GM12878 (cell line): Measurements from ENCODE around the gene ABL1. TPM values are rescaled to one million over a fixed set of nuclear protein-coding genes. Genes with fewer than 3 reads are reported as not detected.

Experiments used
- ATAC-seq: fragments of 200-7000 bp; cut with Tn5 transposase; 3 replicates; pipeline ENCODE4 v1.9.1; 2020; ENCODE audit warnings: mild to moderate bottlenecking, moderate library complexity
- BruUV-seq: library from RNA; stranded (reverse); fragments of 400-500 nt; replicated peaks from 2 replicates; lab custom pipeline; 2021; lab: Mats Ljungman, UMichigan
- CTCF ChIA-PET: fragments of 300-600 bp; sonication (Branson Sonifier 250); formaldehyde crosslinking; extraction: SDS; loops from one replicate; lab custom pipeline; 2021; ENCODE audit warnings: inconsistent platforms; lab: Yijun Ruan, JAX
- POLR2A ChIA-PET: fragments of 350-600 bp; formaldehyde crosslinking; extraction: SDS; loops from one replicate; lab custom pipeline; 2021; ENCODE audit warnings: inconsistent platforms; lab: Charles Lee
- RAD21 ChIA-PET: fragments of 300-600 bp; sonication (Branson Sonifier 250); formaldehyde crosslinking; loops from one replicate; lab custom pipeline; 2023; ENCODE audit warnings: antibody characterized with exemption; ENCODE audit not compliant: unreplicated experiment; lab: Charles Lee
- SMC1A ChIA-PET: fragments of 300-600 bp; sonication (Branson Sonifier 250); formaldehyde crosslinking; loops from one replicate; lab custom pipeline; 2023; ENCODE audit not compliant: unreplicated experiment, uncharacterized antibody; lab: Charles Lee
- DNase-seq: peaks from one replicate; pipeline ENCODE4 v3.0.0-alpha.2; 2011; ENCODE audit warnings: low read depth, low spot score
- FAIRE-seq: peaks from 3 replicates; lab custom pipeline; 2011; peaks lifted over from hg19 to GRCh38; lab: Jason Lieb, UNC
- H2AFZ ChIP-seq: 2 replicates; pipeline ENCODE4 v1.6.0; 2011; ENCODE audit warnings: low read depth, low read length, control low read depth; ENCODE audit not compliant: control insufficient read depth
- H3K27ac ChIP-seq: 2 replicates; pipeline ENCODE4 v1.5.1; 2011; ENCODE audit warnings: control low read depth; ENCODE audit not compliant: control insufficient read depth, insufficient read depth
- H3K27me3 ChIP-seq, 2 experiments: replicated peaks in 1 of 2; 2 replicates each; pipeline versions ENCODE4 v1.6.0 to v1.6.1; 2011; ENCODE audit warnings: low read length in 1 of 2; ENCODE audit not compliant: control insufficient read depth in 2 of 2, insufficient read depth in 2 of 2
- H3K36me3 ChIP-seq, 2 experiments: 2 replicates each; pipeline ENCODE4 v1.5.1; 2011; ENCODE audit warnings: low read length in 1 of 2; ENCODE audit not compliant: control insufficient read depth in 2 of 2, insufficient read depth in 2 of 2
- H3K4me1 ChIP-seq: 2 replicates; pipeline ENCODE4 v1.6.1; 2011; ENCODE audit warnings: mild to moderate bottlenecking, low read length, moderate library complexity, mixed read lengths; ENCODE audit not compliant: control insufficient read depth, insufficient read depth
- H3K4me2 ChIP-seq: 2 replicates; pipeline ENCODE4 v1.6.0; 2011; ENCODE audit warnings: control low read depth; ENCODE audit not compliant: control insufficient read depth, insufficient read depth
- H3K4me3 ChIP-seq: fragments of 200-600 bp; sonication (generic); 2 replicates; pipeline ENCODE4 v1.5.1; 2016
- H3K79me2 ChIP-seq: 2 replicates; pipeline ENCODE4 v1.6.0; 2011; ENCODE audit warnings: low read length; ENCODE audit not compliant: control insufficient read depth, insufficient read depth
- H3K9ac ChIP-seq: 2 replicates; pipeline ENCODE4 v1.8.0; 2011; ENCODE audit warnings: low read length, control low read depth, mixed read lengths; ENCODE audit not compliant: control insufficient read depth, insufficient read depth
- H3K9me3 ChIP-seq: replicated peaks from 3 replicates; pipeline ENCODE4 v1.5.1; 2011; ENCODE audit warnings: mild to moderate bottlenecking, low read length; ENCODE audit not compliant: control insufficient read depth, insufficient read depth
- H4K20me1 ChIP-seq: 2 replicates; pipeline ENCODE4 v1.6.0; 2011; ENCODE audit not compliant: control insufficient read depth, insufficient read depth
- BCL11A ChIP-seq: IDR thresholded peaks from 2 replicates; pipeline ENCODE4 v1.6.1; 2011; ENCODE audit warnings: low read depth, low read length
- CBX3 ChIP-seq: fragments of 200-600 bp; sonication (generic); IDR thresholded peaks from 2 replicates; pipeline ENCODE4 v1.6.1; 2016; ENCODE audit warnings: low read depth, borderline replicate concordance
- E4F1 ChIP-seq: fragments of 450-650 bp; IDR thresholded peaks from 2 replicates; pipeline ENCODE4 v1.6.1; 2018; ENCODE audit warnings: borderline replicate concordance, mild to moderate bottlenecking; ENCODE audit not compliant: partially characterized antibody
- EED ChIP-seq: sonication (generic); IDR thresholded peaks from 2 replicates; pipeline ENCODE4 v1.6.1; 2016; ENCODE audit warnings: antibody characterized with exemption, low read depth
- IKZF1 ChIP-seq: fragments of 450-650 bp; conservative IDR thresholded peaks from 2 replicates; pipeline ENCODE4 v1.6.1; 2017; ENCODE audit warnings: antibody characterized with exemption, mild to moderate bottlenecking
- MTA2 ChIP-seq: fragments of 450-650 bp; IDR thresholded peaks from 2 replicates; pipeline ENCODE4 v1.6.1; 2016; ENCODE audit warnings: low read depth, mild to moderate bottlenecking, moderate library complexity
- RBBP5 ChIP-seq: fragments of 200-600 bp; sonication (generic); conservative IDR thresholded peaks from 2 replicates; pipeline ENCODE4 v1.6.1; 2016
- SMARCA5 ChIP-seq: fragments of 450-650 bp; IDR thresholded peaks from 2 replicates; pipeline ENCODE4 v1.6.1; 2017; ENCODE audit warnings: mild to moderate bottlenecking
- SPI1 ChIP-seq: IDR thresholded peaks from 2 replicates; pipeline ENCODE4 v1.6.1; 2011; ENCODE audit warnings: low read depth, mild to moderate bottlenecking, low read length, moderate library complexity, borderline replicate concordance; ENCODE audit not compliant: insufficient read depth
- STAT3 ChIP-seq: IDR thresholded peaks from 2 replicates; pipeline ENCODE4 v1.6.1; 2011; ENCODE audit warnings: low read depth, low read length, improper control_type of control experiment
- ZBED1 ChIP-seq: IDR thresholded peaks from 2 replicates; pipeline ENCODE4 v1.6.1; 2016; ENCODE audit warnings: borderline replicate concordance
- WGBS: methylation state at CpG from one replicate; pipeline ENCODE4 v1.1.6; 2016; ENCODE audit warnings: low lambda C conversion rate; ENCODE audit not compliant: insufficient replicate concordance, insufficient coverage; ENCODE audit errors: missing lambda C conversion rate; 5-methylcytosine and 5-hydroxymethylcytosine counted together
- in situ Hi-C: fragments of 300-500 bp; cut with MboI; formaldehyde crosslinking; loops from 9 replicates; pipeline ENCODE4 v1.14.3; 2018; ENCODE audit warnings: mixed read lengths
- intact Hi-C: fragments of 100-400 bp; cut with micrococcal nuclease; formaldehyde crosslinking; loops from one replicate; pipeline ENCODE4 v1.14.2; 2022; ENCODE audit not compliant: unreplicated experiment
- polyA plus RNA-seq, 11 experiments: library from polyadenylated mRNA; depleted of rRNA in 4 of 11; unstranded in 6 of 11; stranded (reverse) in 5 of 11; fragments of >200 nt; fragmentation: Nextera tagmentation in 4 of 11; fragmentation: Illumina TruSeq in 1 of 11; extraction: Ambion mirVana in 4 of 11; extraction: Trizol in 1 of 11; gene quantifications; 1 replicate in 1 of 11; 2 replicates in 10 of 11; pipeline versions ENCODE4 v1.2.1 to v1.2.3, GENCODE V29; 2011 to 2016; ENCODE audit warnings: inconsistent platforms in 2 of 11, missing spikeins in 2 of 11, low read depth in 1 of 11
- total RNA-seq, 4 experiments: library from RNA; depleted of rRNA in 3 of 4; stranded (reverse); fragments of >200 nt in 3 of 4; fragmentation: Illumina TruSeq in 1 of 4; extraction: Trizol in 1 of 4; gene quantifications; 2 replicates each; pipeline versions ENCODE4 v1.2.1 to v1.2.3, GENCODE V29; 2013 to 2021
- TF ChIP-seq, protein P1 (sequence below): fragments of 450-650 bp; IDR thresholded peaks from 2 replicates; pipeline ENCODE4 v1.6.1; 2017; ENCODE audit warnings: low read depth, mild to moderate bottlenecking, moderate library complexity
- TF ChIP-seq, protein P2 (sequence below): fragments of 450-650 bp; IDR thresholded peaks from 2 replicates; pipeline ENCODE4 v1.6.1; 2017; ENCODE audit warnings: borderline replicate concordance

The ABL1 gene
- total and polyA plus RNA-seq, 10 of the 15 experiments (the other 5 are each of a cell fraction or from before 2014, with no cell fraction given) = 0.79 to 51.5 (median 16.3) TPM

DNA sequence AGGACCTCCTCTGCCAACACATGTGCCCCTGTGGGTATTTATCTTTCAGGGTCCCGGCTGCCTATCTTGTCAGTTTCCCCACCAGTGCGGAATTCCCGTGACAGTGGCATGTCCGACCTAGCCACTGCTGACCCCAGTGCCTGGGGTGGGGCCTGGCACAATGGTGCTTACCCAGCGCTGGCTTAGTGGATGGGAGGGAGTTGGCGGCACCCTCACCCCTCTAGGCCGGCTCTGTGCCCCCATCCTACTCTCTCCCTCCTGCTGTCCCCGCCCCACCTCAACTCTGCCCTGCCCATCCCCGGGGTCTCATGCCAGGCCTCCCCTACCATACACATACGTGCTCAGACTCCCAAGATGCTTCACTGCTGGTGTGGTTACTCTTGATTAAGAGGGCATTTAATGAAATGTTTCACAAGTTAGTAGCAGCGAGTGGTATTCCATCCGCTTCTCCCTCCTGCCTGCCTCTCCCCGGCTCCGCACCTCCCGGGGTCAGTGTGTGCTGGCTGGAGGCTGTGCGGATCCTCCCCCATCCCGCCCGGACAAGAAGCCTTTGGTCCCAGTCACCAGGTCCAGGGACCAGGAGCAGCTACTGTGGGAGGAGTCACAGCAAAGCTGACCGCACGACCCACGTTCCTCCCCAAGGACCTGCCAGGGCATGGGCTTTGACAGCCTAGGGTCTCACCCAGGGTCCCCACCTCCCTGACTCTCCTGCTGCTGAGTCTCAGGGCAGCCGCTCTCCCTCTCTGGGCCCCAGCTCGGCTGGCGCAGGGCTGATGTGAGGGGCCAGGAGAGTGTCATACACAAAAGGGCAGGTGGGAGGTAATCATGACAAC, 71.1 kb downstream of the ABL1 start:
- WGBS = 48% methylated on average over 23 of the region's 24 CpGs
- no peak overlapping the region for H2AFZ ChIP-seq
- FAIRE-seq = no peak
- TF ChIP-seq MTA2 (no peak), IKZF1 (no peak), CBX3 (no peak), STAT3 (no peak), RBBP5 (no peak), E4F1 (no peak), SPI1 (no peak), BCL11A (no peak), SMARCA5 (no peak), EED (no peak), ZBED1 (no peak)
- TF ChIP-seq, protein P1, sequence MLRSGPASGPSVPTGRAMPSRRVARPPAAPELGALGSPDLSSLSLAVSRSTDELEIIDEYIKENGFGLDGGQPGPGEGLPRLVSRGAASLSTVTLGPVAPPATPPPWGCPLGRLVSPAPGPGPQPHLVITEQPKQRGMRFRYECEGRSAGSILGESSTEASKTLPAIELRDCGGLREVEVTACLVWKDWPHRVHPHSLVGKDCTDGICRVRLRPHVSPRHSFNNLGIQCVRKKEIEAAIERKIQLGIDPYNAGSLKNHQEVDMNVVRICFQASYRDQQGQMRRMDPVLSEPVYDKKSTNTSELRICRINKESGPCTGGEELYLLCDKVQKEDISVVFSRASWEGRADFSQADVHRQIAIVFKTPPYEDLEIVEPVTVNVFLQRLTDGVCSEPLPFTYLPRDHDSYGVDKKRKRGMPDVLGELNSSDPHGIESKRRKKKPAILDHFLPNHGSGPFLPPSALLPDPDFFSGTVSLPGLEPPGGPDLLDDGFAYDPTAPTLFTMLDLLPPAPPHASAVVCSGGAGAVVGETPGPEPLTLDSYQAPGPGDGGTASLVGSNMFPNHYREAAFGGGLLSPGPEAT = no peak
- TF ChIP-seq, protein P2, sequence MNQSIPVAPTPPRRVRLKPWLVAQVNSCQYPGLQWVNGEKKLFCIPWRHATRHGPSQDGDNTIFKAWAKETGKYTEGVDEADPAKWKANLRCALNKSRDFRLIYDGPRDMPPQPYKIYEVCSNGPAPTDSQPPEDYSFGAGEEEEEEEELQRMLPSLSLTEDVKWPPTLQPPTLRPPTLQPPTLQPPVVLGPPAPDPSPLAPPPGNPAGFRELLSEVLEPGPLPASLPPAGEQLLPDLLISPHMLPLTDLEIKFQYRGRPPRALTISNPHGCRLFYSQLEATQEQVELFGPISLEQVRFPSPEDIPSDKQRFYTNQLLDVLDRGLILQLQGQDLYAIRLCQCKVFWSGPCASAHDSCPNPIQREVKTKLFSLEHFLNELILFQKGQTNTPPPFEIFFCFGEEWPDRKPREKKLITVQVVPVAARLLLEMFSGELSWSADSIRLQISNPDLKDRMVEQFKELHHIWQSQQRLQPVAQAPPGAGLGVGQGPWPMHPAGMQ = no peak
- TF ChIP-seq, all 136 proteins: peak for 0
- no peaks in the 10 kb centered on the region for H4K20me1 ChIP-seq
- no peak overlapping the region for H3K9ac ChIP-seq
- SMC1A ChIA-PET = no interaction called here
- DNase-seq (no peak), ATAC-seq (no peak)
- no peaks in the 10 kb centered on the region for H3K9me3 ChIP-seq
- RAD21 ChIA-PET = no interaction called here
- H3K27me3 ChIP-seq = no peaks in the 10 kb centered on the region; a peak in 2 of 4 replicates
- POLR2A ChIA-PET = no interaction called here
- no peak overlapping the region for H3K4me2 ChIP-seq
- CTCF ChIA-PET = interaction anchor here (0.7 kb wide), 1 partner anchor 12 kb away, joined by 3 read pairs; no protein-coding TSS in a partner anchor
- H3K79me2 ChIP-seq = no peaks in the 10 kb centered on the region
- no peak overlapping the region for H3K4me3 ChIP-seq
- no peaks in the 10 kb centered on the region for H3K36me3 ChIP-seq
- no peak overlapping the region for H3K27ac ChIP-seq
- in situ Hi-C loops = no loop called here
- intact Hi-C loops = no loop called here
- no TSS peak for BruUV-seq
- H3K4me1 ChIP-seq = no peaks in the 10 kb centered on the region
